SK-MEL-5 (cell line): ENCODE measurements around the gene GMPS. TPM values are rescaled to one million over a fixed set of nuclear protein-coding genes. Genes with fewer than 3 reads are reported as not detected.

Experiments
- DNase-seq: peaks from one replicate; pipeline ENCODE4 v3.0.0-alpha.2; 2016; ENCODE audit warnings: low read depth, low spot score
- in situ Hi-C: cut with HindIII; loops from 2 replicates; pipeline ENCODE4 v1.10.0; 2016; ENCODE audit warnings: low sequenced_read_pairs, high pct_unique_total_duplicates, low pct_unique_long_range_greater_than_20kb
- total RNA-seq: library from RNA; depleted of rRNA; stranded (reverse); fragments of >200 nt; shearing (Covaris generic); gene quantifications from 2 replicates; pipeline ENCODE4 v1.2.3, GENCODE V29; 2014

The GMPS gene
- total RNA-seq, 1 experiment from 2014 or later = 49.6 TPM

DNA sequence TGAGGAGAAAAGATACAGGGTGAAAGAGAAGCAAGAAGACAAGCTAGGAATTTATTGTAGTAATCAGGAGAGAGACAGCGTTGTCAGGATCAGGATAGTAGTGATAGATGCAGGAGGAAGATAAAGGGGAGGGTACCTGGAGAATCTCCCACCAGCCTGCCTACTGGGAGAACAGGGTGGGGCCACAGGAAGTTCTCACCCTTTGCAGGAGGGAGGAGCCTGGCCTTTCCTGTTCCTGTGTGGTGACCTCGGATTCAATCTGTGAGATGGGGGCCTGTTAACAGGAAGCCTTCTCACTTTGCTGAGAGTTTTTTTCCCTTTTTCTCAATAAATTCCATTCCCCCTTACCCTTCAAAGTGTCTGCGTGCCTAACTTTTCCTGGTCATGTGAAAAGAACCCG, 37.6 kb downstream of the GMPS start:
- in situ Hi-C loops = no loop called here

DNA sequence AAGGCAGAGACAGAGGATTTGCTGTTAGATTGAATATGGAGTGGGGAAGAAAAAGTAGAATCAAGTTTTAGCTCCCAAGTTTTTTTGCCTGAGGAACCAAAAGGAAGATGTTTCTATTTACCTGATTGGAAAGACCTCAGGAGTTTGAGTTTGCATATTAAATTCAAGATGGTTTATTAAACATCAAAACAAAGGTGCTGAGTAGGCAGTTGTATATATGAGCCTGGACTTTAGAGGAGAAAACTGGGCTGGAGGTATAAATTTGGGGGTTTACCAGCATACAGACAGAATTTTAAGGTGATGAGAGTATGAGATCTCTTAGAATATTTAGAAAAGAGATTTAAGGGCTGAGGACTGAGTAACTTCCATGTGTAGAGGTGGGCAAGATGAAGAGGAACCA, 38.2 kb downstream of the GMPS start:
- in situ Hi-C loops = no loop called here
- DNase-seq = no peak

More for the DNA sequence above, 37.6 kb downstream of the GMPS start:
- no peak for DNase-seq

DNA sequence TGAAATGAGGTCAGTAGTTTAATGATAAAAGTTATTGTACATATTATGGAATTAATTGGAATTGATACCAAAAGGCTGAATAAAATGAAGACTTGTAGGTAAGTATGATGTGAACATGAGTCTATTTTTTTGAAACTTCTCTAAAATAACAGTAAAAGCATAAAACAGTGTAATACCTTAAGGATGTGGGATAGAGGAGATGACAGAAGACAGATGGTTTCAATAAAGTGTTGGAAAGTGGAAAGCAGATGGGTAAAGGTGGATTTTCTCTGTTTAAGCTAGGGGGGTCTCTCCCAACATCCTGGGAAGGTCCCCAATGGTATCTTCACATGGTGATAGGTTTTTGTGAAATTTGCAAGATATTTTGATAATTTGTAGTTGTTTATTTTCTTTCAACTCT, 41.6 kb downstream of the GMPS start:
- in situ Hi-C loops = no loop called here
- DNase-seq = no peak

DNA sequence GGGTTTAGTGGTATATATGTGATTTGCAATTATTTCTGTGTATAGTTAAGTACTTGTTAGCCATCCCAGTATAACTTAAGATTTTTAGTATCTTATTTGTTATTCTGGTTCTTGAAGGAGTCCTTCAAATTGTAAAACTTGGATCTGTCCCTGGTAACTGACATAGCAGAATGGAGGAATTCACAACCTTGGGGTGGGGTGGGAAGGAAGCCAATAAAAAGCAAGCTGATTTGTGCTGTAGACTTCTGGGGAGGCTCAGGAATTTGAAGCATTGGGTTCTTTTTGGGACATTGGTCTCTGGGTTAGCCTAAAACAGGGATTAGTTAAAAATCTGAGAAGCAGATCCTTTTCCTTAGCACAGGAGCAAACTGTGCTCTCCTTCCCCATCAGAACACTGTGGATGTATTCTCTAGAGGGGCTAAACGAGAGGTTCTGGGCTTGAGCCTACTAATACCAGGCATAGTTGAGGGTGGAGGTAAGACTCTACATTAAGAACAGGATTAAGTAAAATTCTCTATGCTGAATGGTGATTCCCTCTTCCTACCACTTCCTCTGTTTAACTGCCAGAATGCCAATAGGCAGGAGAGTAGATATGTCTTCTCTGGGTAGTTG, 42.2 kb downstream of the GMPS start:
- DNase-seq = no peak

DNA sequence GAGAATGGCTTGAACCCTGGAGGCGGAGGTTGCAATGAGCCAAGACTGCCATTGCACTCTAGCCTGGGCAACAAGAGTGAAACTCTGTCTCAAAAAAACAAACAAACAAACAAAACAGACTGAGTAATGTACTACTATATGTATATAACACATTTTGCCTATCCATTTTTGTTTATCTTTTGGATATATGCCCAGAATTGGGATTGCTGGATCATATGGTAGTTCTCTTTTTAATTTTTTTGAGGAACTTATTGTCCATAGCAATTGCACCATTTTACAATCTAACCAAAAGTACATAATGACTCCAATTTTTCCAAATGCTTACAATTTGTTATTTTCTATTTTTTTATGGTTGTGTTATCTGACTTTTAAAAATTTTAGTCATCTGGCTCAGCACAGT, 47.3 kb downstream of the GMPS start:
- in situ Hi-C loops = no loop called here
- no peak for DNase-seq

More for the DNA sequence above, 42.2 kb downstream of the GMPS start:
- in situ Hi-C loops = no loop called here

DNA sequence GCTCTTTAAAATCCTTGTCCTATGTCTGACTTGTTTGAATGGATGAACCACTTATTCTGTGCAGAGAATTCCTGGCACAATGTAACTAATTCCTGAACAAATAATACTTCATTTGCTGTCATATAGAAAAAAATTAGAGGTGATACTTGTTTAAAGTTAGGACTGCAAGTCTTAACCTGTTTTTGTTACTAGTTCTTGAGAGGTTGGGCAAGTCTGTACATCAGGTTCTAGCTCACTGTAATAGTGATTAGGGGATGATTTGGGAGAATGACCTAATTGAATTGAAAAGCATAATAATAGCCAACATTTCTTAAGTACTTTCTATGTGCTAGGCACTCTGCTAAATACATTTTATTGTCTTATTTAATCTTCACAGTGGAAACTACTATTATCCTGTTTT, 49.3 kb downstream of the GMPS start:
- DNase-seq = no peak
- in situ Hi-C loops = no loop called here

DNA sequence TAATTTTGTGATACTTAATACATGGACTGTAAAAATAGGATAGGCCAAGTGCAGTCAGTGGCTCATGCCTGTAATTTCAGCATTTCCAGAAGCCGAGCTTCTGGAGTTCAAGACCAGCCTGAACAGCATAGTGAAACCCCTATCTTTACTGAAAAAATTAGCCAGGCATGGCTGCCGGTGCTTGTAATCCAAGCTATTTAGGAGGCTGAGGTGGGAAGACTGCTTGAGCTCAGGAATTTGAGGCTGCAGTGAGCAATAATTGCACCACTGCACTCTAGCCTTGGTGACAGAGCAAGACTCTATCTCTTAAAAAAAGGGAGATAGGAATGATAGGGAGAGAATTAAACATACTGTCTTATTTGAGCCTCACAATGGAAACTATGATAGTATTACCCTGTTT, 51.0 kb downstream of the GMPS start:
- DNase-seq = no peak
- in situ Hi-C loops = no loop called here

DNA sequence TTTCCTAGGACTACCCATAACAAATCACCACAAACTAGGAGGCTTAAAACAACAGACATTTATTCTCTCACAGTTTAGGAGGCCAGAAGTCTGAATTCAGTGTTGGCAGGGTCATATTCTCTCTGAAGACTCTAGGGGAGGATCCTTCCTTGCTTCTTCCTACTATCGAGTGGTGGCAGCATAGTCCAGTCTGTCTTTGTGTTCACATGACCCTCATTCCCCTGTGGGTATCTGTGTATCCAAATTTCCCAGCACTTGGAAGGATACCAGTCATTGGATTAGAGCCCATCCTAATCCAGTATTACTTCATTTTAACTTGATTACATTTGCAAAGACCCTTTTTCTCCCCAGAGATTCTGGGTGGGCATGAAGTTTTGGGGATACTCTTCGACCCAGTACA, 63.8 kb downstream of the GMPS start:
- DNase-seq = peak; percentile 74
- in situ Hi-C loops = no loop called here

DNA sequence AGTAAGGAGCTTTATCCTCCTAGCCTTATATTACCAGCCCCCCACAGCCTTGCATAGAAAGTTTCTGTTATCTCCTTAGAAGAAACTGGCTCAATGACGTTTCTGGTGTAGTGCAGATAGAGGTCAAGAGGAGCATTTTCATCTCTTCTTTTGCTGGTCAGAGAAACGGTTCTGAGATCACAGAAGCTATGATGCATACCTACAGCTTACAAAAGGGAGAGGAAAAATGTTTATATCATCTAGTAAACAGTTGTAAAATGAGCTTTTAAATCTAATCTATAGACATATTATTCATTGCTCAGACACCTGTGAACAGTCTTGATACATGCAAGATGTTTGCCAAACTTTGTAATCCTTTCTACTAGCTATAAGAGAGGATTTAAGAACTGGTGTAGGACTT, 68.0 kb downstream of the GMPS start:
- DNase-seq = no peak
- in situ Hi-C loops = no loop called here

DNA sequence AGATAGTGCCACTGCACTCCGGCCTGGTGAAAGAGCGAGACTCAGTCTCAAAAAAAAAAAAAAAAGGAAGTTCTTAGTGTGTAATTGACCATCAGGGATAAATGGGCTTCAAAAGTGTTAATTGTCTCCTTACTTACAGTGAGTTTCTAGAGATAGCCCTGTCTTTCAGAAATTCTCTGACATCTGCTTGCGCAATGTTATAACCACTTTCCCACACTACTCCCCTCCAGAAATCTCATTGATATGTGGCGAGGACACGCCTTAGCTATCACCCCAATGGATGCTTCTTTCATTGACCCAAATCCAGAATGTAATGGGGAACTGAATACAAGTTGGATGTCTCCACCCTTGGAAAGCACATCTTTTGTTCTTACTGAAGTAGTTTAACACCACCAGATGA, 70.9 kb downstream of the GMPS start:
- in situ Hi-C loops = no loop called here
- DNase-seq = no peak

DNA sequence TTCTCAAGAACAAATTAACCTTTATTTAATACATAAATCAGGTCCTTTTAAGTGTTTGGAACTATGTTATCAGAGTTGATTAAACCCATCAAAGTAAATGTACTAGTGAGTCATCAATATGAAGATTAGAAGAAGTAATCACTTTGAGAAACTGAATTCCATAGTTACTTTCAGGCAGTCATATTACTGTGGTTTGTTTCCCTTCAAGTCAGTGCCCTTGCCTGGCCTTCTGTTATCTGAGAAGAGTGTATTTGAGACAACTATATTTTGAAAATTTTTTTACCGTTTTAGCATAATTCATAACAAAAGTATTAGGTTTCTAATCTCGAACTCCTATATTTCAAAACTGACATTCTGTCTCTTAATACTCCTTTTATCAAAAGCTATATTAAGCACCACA, 73.6 kb downstream of the GMPS start:
- in situ Hi-C loops = no loop called here
- no peak for DNase-seq

DNA sequence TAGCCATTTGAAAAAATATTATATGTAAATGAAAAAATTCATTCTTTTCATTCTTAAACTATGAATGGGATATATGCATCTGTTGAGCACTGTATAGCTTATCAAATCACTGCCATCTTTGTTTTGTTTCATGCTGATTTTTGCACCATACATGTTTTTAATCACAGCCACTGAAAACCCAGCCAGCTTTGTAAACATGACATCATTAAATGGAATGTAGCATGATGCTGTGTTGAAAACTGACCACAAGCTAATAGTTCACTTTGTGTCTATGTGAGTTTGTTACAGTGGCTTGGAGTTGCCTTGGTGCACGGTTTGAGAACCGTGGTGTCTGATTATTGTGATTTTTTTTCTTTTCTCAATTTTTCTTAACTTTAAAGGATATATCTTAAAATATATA, 75.7 kb downstream of the GMPS start:
- DNase-seq = no peak
- in situ Hi-C loops = no loop called here

DNA sequence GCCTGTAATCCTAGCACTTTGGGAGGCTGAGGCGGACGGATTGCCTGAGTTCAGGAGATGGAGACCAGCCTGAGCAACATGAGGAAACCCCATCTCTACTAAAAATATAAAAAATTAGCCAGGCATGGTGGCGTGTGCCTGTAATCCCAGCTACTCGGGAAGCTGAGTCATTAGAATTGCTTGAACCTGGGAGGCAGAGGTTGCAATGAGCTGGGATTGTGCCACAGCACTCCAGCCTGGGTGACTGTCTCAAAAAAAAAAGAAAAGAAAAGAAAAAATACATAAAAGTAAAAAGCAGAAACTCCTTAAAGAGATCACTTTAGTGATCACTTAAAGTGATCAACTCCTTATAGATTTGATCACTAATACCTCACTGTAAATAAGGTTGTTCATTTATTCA, 78.0 kb downstream of the GMPS start:
- no peak for DNase-seq
- in situ Hi-C loops = no loop called here

DNA sequence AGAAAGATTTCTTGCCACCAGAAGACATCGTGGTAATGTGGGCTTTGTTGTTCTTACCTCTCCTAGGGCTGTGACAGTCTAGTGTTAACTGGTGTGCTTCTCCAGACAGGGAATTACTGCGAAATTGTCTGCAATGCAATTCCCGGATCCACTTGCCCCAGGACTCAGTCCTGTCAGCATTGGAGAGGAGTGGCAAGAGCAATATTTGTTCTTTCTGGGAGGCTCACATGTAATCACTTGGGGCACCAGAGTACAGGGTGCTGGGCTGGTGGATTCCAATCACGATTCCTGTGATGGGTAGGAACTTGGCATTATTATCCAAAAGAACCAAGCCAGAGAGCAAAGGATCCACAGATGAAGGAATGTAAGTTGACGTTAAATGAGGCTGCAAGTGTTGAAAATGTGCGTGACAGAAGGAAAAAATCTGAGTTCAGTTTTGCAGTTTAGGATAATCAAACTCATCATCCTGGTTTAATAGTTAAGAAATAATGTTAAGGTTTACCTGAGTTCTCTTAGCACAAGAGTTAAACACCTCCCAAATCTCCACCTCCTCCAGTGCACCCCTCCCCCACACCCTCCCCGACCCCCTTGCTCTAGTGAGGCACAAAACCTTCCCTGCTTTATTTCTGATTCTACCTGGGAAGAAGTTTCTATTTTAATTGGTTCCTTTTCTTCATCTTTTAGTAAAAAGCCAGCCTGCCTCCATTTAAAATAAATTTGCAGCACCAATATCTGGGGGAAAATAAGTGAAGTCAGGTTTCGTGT, 79.2 kb downstream of the GMPS start:
- DNase-seq = no peak
- in situ Hi-C loops = no loop called here

DNA sequence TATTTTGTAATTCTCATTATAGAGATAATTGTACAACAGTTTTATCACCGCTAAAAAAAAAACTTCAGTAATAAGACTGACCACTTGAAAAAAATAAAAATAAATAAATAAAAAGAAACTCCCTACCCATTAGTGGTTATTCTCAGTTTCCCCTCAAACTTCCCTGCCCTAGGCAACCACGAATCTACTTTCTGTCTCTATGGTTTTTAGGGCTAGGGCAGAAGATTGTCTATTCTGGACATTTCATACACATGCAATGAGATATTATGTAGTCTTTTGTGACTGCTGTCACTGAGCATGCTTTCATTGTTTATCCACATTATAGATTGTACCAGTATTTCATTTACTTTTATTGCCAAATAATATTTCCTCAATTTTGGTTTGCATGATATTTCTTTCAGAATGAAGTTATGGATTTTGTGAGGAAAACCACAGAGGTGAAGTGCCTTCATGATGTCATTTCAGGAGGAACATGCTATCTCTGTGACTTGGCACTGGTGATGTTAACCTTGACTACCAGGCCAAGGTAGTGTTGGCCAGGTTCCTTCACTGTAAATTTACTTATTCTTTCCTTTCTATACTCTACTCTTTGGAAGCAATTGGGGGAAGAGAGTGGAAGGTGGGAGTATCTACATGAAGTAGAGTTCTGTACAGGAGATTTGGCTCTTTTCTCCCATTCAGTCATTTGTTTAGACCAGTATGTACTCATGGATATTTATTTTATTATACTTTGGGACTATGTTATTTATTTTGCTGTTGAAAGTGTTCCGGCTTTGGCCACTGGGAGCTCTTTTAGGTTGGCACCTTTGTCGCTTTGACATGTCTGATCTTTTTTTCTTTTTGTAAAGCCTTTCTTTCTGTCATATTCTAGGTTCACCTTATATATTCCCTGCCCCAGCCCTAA, 86.3 kb downstream of the GMPS start:
- in situ Hi-C loops = no loop called here

DNA sequence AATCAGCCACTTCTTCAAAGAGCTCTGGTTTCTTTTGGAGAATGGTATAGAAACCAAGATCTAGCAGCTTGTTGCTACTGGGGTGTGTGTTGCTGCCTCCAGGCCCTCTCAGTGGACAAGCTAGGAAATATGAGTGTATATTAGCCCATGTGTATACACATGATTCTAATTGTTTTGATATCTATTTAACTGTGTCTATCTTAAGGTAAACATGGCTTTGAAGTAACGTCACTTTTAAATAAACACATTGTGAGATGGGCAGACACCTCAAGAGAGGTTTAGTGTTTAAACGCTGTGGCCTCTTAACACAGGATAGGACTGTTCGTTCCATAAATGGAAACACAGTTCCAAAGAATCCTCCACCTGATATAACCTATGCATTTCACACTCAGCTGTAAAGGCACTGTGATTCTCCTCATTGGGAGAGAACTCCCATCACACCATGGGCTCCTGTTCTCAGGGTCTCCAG, 87.0 kb downstream of the GMPS start:
- DNase-seq = no peak
- in situ Hi-C loops = no loop called here

More for the DNA sequence above, 86.3 kb downstream of the GMPS start:
- DNase-seq = no peak

DNA sequence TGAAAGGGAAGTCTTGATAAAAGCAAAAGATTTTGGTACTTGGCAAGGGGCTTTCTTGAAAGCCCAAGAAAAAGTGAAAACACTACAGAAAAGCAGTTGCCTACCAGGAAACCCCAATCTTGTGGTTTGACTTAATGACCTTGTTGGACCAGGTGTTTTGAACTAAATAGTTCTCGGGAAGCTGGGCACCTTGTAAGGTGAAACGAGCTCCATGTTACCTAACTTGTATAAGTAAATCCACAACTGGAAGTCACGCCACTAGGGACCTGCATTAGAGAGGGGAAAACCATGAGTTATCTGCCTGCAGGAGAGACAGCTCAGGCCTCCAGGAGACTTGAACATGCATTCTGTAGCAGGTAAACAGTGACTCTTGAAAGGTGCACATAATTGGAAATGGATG, 88.2 kb downstream of the GMPS start:
- in situ Hi-C loops = no loop called here
- no peak for DNase-seq

DNA sequence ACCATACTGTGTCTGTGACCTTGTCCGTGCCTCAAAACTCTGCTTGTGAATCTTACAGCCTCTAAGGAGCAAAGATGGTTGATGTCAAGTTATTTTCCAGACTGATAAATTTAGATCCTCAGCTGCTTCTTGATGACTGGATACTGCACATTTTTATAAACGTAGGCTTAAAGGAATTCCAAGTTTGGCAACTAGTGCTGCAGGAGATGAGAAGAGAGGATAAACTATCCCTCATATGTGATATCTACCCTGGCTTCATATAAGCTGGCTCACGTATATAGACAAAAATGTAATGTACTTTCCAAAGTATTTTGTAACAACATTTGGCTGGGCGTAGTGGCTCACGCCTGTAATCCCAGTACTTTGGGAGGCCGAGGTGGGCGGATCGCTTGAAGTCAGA, 89.6 kb downstream of the GMPS start:
- in situ Hi-C loops = no loop called here
- DNase-seq = no peak
